ENCODE measurements around the gene AGPAT1.
A peak's percentile ranks its signal among the peaks of the same experiment; 100 is the strongest.

DNA sequence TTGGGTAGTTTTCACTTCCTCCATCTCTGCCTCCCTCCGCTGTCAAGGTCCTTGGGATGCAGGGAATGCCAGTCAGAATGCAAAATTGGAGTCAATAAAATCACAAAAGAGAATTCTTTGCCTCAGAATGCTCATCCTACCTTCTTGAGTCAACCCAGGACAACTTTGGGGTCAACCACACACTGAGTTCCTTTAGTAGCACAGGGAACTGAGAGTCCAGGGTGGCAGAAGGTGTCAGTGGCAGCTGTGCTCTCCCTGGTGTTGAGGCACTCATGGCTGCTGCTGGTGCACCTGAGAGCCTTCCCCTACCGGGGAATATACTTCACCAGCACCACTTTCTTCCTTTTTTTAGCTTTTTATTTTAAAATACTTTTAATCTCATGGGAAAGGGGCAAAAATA is 48.8 kb upstream of the AGPAT1 start:
- TF ChIP-seq, protein P1, sequence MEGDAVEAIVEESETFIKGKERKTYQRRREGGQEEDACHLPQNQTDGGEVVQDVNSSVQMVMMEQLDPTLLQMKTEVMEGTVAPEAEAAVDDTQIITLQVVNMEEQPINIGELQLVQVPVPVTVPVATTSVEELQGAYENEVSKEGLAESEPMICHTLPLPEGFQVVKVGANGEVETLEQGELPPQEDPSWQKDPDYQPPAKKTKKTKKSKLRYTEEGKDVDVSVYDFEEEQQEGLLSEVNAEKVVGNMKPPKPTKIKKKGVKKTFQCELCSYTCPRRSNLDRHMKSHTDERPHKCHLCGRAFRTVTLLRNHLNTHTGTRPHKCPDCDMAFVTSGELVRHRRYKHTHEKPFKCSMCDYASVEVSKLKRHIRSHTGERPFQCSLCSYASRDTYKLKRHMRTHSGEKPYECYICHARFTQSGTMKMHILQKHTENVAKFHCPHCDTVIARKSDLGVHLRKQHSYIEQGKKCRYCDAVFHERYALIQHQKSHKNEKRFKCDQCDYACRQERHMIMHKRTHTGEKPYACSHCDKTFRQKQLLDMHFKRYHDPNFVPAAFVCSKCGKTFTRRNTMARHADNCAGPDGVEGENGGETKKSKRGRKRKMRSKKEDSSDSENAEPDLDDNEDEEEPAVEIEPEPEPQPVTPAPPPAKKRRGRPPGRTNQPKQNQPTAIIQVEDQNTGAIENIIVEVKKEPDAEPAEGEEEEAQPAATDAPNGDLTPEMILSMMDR (IDR thresholded peaks at IDR 0.05 in 8 of 11, conservative IDR thresholded peaks at IDR 0.05 in 3 of 11): no peak
- TF ChIP-seq POLR2AphosphoS5 (IDR thresholded peaks at IDR 0.05) (peak in 1 of 3 donors; percentile 23), POLR2A (IDR thresholded peaks at IDR 0.05) (no peak)

Measured in spleen (tissue), 7 donors.